ENCODE measurements around the gene SLC7A10. TPM values are rescaled to one million over a fixed set of nuclear protein-coding genes. Genes with fewer than 3 reads are reported as not detected.
A peak's percentile ranks its signal among the peaks of the same experiment; 100 is the strongest.

SLC7A10 gene
- total RNA-seq, 2 experiments from 2014 or later, result not detected

- no peaks in the 10 kb centered on the region for H3K9me3 Mint-ChIP-seq
- no peak for TF ChIP-seq CTCF (IDR thresholded peaks at IDR 0.05)
- H3K36me3 Mint-ChIP-seq (ENCODE audit: low read depth), result no peaks in the 10 kb centered on the region
- intact Hi-C loops (cut with micrococcal nuclease), result no loop called here
- CTCF ChIA-PET, result interaction anchor here (1.0 to 5.2 kb wide), 5 partner anchors 9 to 61 kb away, joined by 3 to 83 read pairs (median 4); no protein-coding TSS in a partner anchor
- ATAC-seq (no peak), DNase-seq (no peak)
- H3K4me3 Mint-ChIP-seq, result no peak overlapping the region
- H3K27me3 Mint-ChIP-seq, result peaks cover 7% of the 10 kb centered on the region
- H3K27ac Mint-ChIP-seq, result no peak overlapping the region
- peaks cover 11% of the 10 kb centered on the region for H3K4me1 Mint-ChIP-seq (ENCODE audit: low read depth)
- POLR2A ChIA-PET, result interaction anchor here (0.8 kb wide), 1 partner anchor 11 kb away, joined by 3 read pairs; no protein-coding TSS in a partner anchor
Measured at GRCh38 chr19:33187183-33187540, 38.5 kb downstream of the SLC7A10 start.

- POLR2A ChIA-PET, result interaction anchor here (0.8 kb wide), 1 partner anchor 11 kb away, joined by 3 read pairs; no protein-coding TSS in a partner anchor
- no peaks in the 10 kb centered on the region for H3K36me3 Mint-ChIP-seq (ENCODE audit: low read depth)
- H3K27ac Mint-ChIP-seq, result no peak overlapping the region
- intact Hi-C loops (cut with micrococcal nuclease), result no loop called here
- H3K9me3 Mint-ChIP-seq, result no peaks in the 10 kb centered on the region
- DNase-seq (peak; percentile 10), ATAC-seq (peak; percentile 37)
- no peak for TF ChIP-seq CTCF (IDR thresholded peaks at IDR 0.05)
- CTCF ChIA-PET, result interaction anchor here (1.0 to 5.2 kb wide), 5 partner anchors 9 to 60 kb away, joined by 3 to 83 read pairs (median 4); no protein-coding TSS in a partner anchor
- no peak overlapping the region for H3K4me3 Mint-ChIP-seq
- peaks cover 2% of the 10 kb centered on the region for H3K27me3 Mint-ChIP-seq
- H3K4me1 Mint-ChIP-seq (ENCODE audit: low read depth), result peaks cover 11% of the 10 kb centered on the region
Measured at GRCh38 chr19:33186431-33187182, 39.0 kb downstream of the SLC7A10 start.

GRCh38 chr19:33177417-33177979 is 48.2 kb downstream of the SLC7A10 start:
- POLR2A ChIA-PET, result interaction anchor here (0.8 to 5.5 kb wide), 4 partner anchors 14 to 96 kb away, joined by 3 to 52 read pairs (median 4); partner anchors contain the start of gene GPATCH1

DNA sequence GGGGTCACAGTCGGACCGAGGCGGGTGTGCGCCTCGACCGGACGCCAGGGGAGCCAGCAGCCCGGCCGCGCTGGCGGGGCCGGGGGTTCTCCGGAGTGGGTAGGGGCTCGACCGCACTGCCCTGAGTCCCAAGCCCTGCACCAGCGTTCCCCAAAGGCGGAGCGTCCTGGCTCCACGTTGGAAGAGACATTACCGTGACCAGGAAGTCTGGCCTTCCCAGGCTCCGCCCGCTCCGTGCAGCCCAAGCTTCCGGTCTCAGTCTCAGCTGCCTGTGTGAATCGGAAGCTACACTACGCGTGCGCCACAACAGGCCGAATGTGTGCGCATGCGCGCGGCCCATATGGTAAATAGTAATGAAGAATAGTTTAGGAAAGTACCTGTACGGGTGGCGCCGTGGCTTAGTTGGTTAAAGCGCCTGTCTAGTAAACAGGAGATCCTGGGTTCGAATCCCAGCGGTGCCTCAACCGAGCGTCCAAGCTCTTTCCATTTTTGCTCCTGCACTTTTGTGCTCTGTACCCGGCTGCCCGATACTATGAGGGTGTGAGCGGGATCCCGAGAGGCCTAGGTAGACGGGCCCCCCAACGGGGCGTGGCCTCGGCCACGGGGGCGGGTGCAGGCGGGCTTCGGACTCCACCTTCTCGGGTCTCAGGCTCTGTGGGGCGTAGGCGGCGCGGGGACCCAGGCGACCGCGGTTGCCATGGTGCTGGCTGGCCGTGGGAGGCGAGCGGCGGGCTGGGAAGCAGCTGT is 48.8 kb downstream of the SLC7A10 start:
- ChIA-PET CTCF (interaction anchor here (0.6 to 4.7 kb wide), 18 partner anchors 7 to 239 kb away, joined by 3 to 28 read pairs (median 5); partner anchors contain the start of genes CEBPA and CEBPG), POLR2A (interaction anchor here (0.7 to 5.5 kb wide), 13 partner anchors 10 to 619 kb away, joined by 3 to 52 read pairs (median 3); partner anchors contain the start of genes GPATCH1 and KCTD15)
- H3K27ac Mint-ChIP-seq, result peak overlapping the region; percentile 84
- no peaks in the 10 kb centered on the region for H3K9me3 Mint-ChIP-seq
- H3K4me3 Mint-ChIP-seq, result peak overlapping the region; percentile 86
- ATAC-seq (peak; percentile 93), DNase-seq (peak; percentile 98)
- intact Hi-C loops (cut with micrococcal nuclease), result no loop called here
- H3K27me3 Mint-ChIP-seq, result peaks cover 2% of the 10 kb centered on the region
- H3K36me3 Mint-ChIP-seq (ENCODE audit: low read depth), result peaks cover 6% of the 10 kb centered on the region
- peaks cover 31% of the 10 kb centered on the region for H3K4me1 Mint-ChIP-seq (ENCODE audit: low read depth)
- no peak for TF ChIP-seq CTCF (IDR thresholded peaks at IDR 0.05)

More at GRCh38 chr19:33177417-33177979, 48.2 kb downstream of the SLC7A10 start:
- Mint-ChIP-seq H3K4me1 (ENCODE audit: low read depth) (peaks cover 29% of the 10 kb centered on the region), H3K36me3 (ENCODE audit: low read depth) (peaks cover 4% of the 10 kb centered on the region), H3K27ac (peak overlapping the region; percentile 84), H3K9me3 (no peaks in the 10 kb centered on the region), H3K4me3 (peak overlapping the region; percentile 86), H3K27me3 (peaks cover 2% of the 10 kb centered on the region)
- DNase-seq (peak; percentile 72), ATAC-seq (no peak)
- peak; percentile 29 for TF ChIP-seq CTCF (IDR thresholded peaks at IDR 0.05)
- CTCF ChIA-PET, result interaction anchor here (0.9 to 4.0 kb wide), 14 partner anchors 10 to 201 kb away, joined by 3 to 27 read pairs (median 6); partner anchors contain the start of genes CEBPA and CEBPG
- intact Hi-C loops (cut with micrococcal nuclease), result no loop called here

Measured in activated CD8-positive, alpha-beta T cell treated with anti-CD3 and anti-CD28 coated beads for 36 hours (primary cell).